Suppressor macrophage (primary cell): Measurements from ENCODE around the gene PPME1.

Experiments used
- DNase-seq, 4 experiments: peaks; one replicate each; pipeline ENCODE4 v3.0.0-alpha.2; 2020 to 2022

PPME1 gene

GRCh38 chr11:74162681-74163467 is 8.2 kb upstream of the PPME1 start:
- no peak for DNase-seq

GRCh38 chr11:74168838-74169237 is 2.3 kb upstream of the PPME1 start:
- DNase-seq: no peak

- DNase-seq: peak in 2 of 4 experiments; percentile 9 to 28
These were observed 1.2 kb upstream of the PPME1 start for GRCh38 chr11:74169738-74170458.

- DNase-seq: peak in 2 of 4 experiments; percentile 6 to 23
These were observed 510 bp downstream of the PPME1 start for GRCh38 chr11:74171630-74171968.

- no peak for DNase-seq
These were observed 908 bp downstream of the PPME1 start for GRCh38 chr11:74171997-74172396.

GRCh38 chr11:74175920-74176319 is 4.8 kb downstream of the PPME1 start:
- DNase-seq: no peak

GRCh38 chr11:74179234-74180052 is 8.4 kb downstream of the PPME1 start:
- DNase-seq: no peak

- DNase-seq: peak in 3 of 4 experiments; percentile 20 to 40 (median 23)
These were observed 11.5 kb downstream of the PPME1 start for GRCh38 chr11:74182635-74183034.

GRCh38 chr11:74185285-74185684 is 14.2 kb downstream of the PPME1 start:
- DNase-seq: no peak

GRCh38 chr11:74185695-74186094 is 14.6 kb downstream of the PPME1 start:
- no peak for DNase-seq

GRCh38 chr11:74195828-74196227 is 24.7 kb downstream of the PPME1 start:
- peak in 2 of 4 experiments; percentile 37 to 40 for DNase-seq

GRCh38 chr11:74196781-74197486 is 25.8 kb downstream of the PPME1 start:
- DNase-seq: no peak

- no peak for DNase-seq
These were observed 32.9 kb downstream of the PPME1 start for GRCh38 chr11:74203966-74204365.

GRCh38 chr11:74204701-74205100 is 33.6 kb downstream of the PPME1 start:
- no peak for DNase-seq

GRCh38 chr11:74205181-74205580 is 34.1 kb downstream of the PPME1 start:
- DNase-seq: no peak

GRCh38 chr11:74206746-74207145 is 35.7 kb downstream of the PPME1 start:
- no peak for DNase-seq

- DNase-seq: no peak
These were observed 37.4 kb downstream of the PPME1 start for GRCh38 chr11:74208507-74208906.

GRCh38 chr11:74212533-74212932 is 41.4 kb downstream of the PPME1 start:
- DNase-seq: no peak

GRCh38 chr11:74220376-74220775 is 49.3 kb downstream of the PPME1 start:
- DNase-seq: no peak

GRCh38 chr11:74221816-74222215 is 50.7 kb downstream of the PPME1 start:
- DNase-seq: no peak

GRCh38 chr11:74225565-74225964 is 54.5 kb downstream of the PPME1 start:
- DNase-seq: no peak

GRCh38 chr11:74226907-74227306 is 55.8 kb downstream of the PPME1 start:
- no peak for DNase-seq
